Heart left ventricle (tissue), 13 donors: ENCODE data around the gene KLK2.

Experiments used
- CTCF ChIP-seq, 12 donors: fragments of 200-600 bp; sonication (generic) in 4 of 12; IDR thresholded peaks; one replicate each; pipeline versions ENCODE4 v1.5.0 to v1.8.0; 2018 to 2022; ENCODE audit warnings: antibody characterized with exemption in 12 of 12, mild to moderate bottlenecking in 5 of 12
- POLR2A ChIP-seq, 2 donors: fragments of 450-650 bp; IDR thresholded peaks; one replicate each; pipeline ENCODE4 v1.6.1; 2017; ENCODE audit warnings: antibody characterized with exemption in 2 of 2, mild to moderate bottlenecking in 2 of 2, moderate library complexity in 2 of 2
- donor health status: ischemic (EF 13 %, LVEDD 7.1; RV severe dilation, severe dysfunction).
- donor health status: DM: no; HTN: yes; CAD: no.
- donor health status: DM: no; HTN: no; CAD: no.
- donor health status: ischemic (EF 25% LVEDD 6.9; RV normal size, moderate dysfunction).
- donor health status: ischemic (EF 25% LVEDD 5.7; RV mildly dilated, moderate dysfunction).
- donor health status: ischemic (EF 35%, LVEDD 5.7; RV mildly dilated, moderate dysfunction).
- donor health status: nonischemic (EF 11% LVEDD 7.7; RV severe dilation, severe dysfunction).
- donor health status: DM: yes; HTN: yes; CAD: no.
- donor health status: PGD.
- donor health status: ischemic (EF 29% LVEDD 5.4; RV normal size, mild dysfunction).
- donor health status: nonischemic (EF 23%, LVEDD 6.1; RV moderate dilation, normal function).

GRCh38 chr19:50882188-50882587 is 8.9 kb downstream of the KLK2 start:
- TF ChIP-seq POLR2A (IDR thresholded peaks at IDR 0.05), result no peak
- no peak for TF ChIP-seq CTCF (IDR thresholded peaks at IDR 0.05)
